Activated CD4-positive, alpha-beta T cell treated with anti-CD3 and anti-CD28 coated beads, Interleukin-10, Interleukin-2, amounts not matched to agents 100 ng/mL and 50 ng/mL, durations not matched to agents 16 hours and 8 hours (primary cell): ENCODE measurements around the gene R3HCC1L.

Experiments used
- DNase-seq: peaks from one replicate; pipeline ENCODE4 v3.0.0-alpha.2; 2020

The R3HCC1L gene

GRCh38 chr10:98292971-98293370 is 158.5 kb downstream of the R3HCC1L start:
- DNase-seq: no peak

GRCh38 chr10:98293550-98294269 is 159.3 kb downstream of the R3HCC1L start:
- DNase-seq: no peak

- no peak for DNase-seq
Measured at GRCh38 chr10:98294270-98294627, 159.8 kb downstream of the R3HCC1L start.
